K562 (cell line): ENCODE measurements around the gene KMT2A. TPM values are rescaled to one million over a fixed set of nuclear protein-coding genes. Genes with fewer than 3 reads are reported as not detected.
A peak's percentile ranks its signal among the peaks of the same experiment; 100 is the strongest.

Experiments
- ATAC-seq: fragments of 200-7000 bp; cut with Tn5 transposase; 3 replicates; pipeline ENCODE4 v1.9.1; 2020; ENCODE audit warnings: moderate library complexity
- BruUV-seq: library from RNA; stranded (reverse); fragments of 400-500 nt; replicated peaks from 2 replicates; lab custom pipeline; 2021; lab: Mats Ljungman, UMichigan
- CTCF ChIA-PET: fragments of 300-600 bp; formaldehyde crosslinking; extraction: SDS; loops from one replicate; lab custom pipeline; 2021; ENCODE audit warnings: low intra/inter-chr PET ratio; lab: Yijun Ruan, JAX
- POLR2A ChIA-PET: fragments of 300-600, 350-650 bp; sonication (Branson Sonifier 250); formaldehyde crosslinking; extraction: SDS; loops from one replicate; lab custom pipeline; 2021; ENCODE audit warnings: antibody characterized with exemption, inconsistent platforms; lab: Yijun Ruan, JAX
- DNase-seq, 4 experiments: peaks; one replicate each; pipeline versions ENCODE4 v3.0.0 to v3.0.0-alpha.2; 2011 to 2018; ENCODE audit warnings: low spot score in 3 of 4, mixed read lengths in 3 of 4; ENCODE audit errors: extremely low read depth in 1 of 4
- FAIRE-seq: peaks from 2 replicates; lab custom pipeline; 2011; peaks lifted over from hg19 to GRCh38; lab: Jason Lieb, UNC
- H2AFZ ChIP-seq: 2 replicates; pipeline ENCODE4 v1.6.0; 2011; ENCODE audit warnings: low read depth, low read length, control low read depth, inconsistent platforms
- H3K27ac ChIP-seq: fragments of 200-600 bp; 3 replicates; pipeline ENCODE4 v1.8.0; 2011; ENCODE audit warnings: low read depth, mild to moderate bottlenecking, control low read depth, inconsistent platforms, low read length, moderate library complexity, mixed read lengths; ENCODE audit errors: extremely low read depth
- H3K27me3 ChIP-seq, 2 experiments: fragments of 300-600 bp in 1 of 2; 2 replicates in 1 of 2; 3 replicates in 1 of 2; pipeline versions ENCODE4 v1.6.0 to v1.8.0; 2011; ENCODE audit warnings: inconsistent platforms in 2 of 2, low read length in 2 of 2, mild to moderate bottlenecking in 1 of 2, mixed read lengths in 1 of 2, moderate library complexity in 1 of 2; ENCODE audit not compliant: control insufficient read depth in 2 of 2, insufficient read depth in 2 of 2
- H3K36me3 ChIP-seq: fragments of 300-600 bp; 3 replicates; pipeline ENCODE4 v1.8.0; 2011; ENCODE audit warnings: mild to moderate bottlenecking, low read length, inconsistent platforms; ENCODE audit not compliant: control insufficient read depth, insufficient read depth
- H3K4me1 ChIP-seq, 2 experiments: fragments of 200-600 bp in 1 of 2; replicated peaks in 1 of 2; 2 replicates in 1 of 2; 3 replicates in 1 of 2; pipeline versions ENCODE4 v1.5.1 to v1.8.0; 2011; ENCODE audit warnings: inconsistent platforms in 2 of 2, low read length in 2 of 2, mild to moderate bottlenecking in 1 of 2, mixed read lengths in 1 of 2, moderate library complexity in 1 of 2; ENCODE audit not compliant: control insufficient read depth in 2 of 2, insufficient read depth in 2 of 2
- H3K4me2 ChIP-seq: 2 replicates; pipeline ENCODE4 v1.6.1; 2011; ENCODE audit warnings: low read length, control low read depth, inconsistent platforms, mixed read lengths; ENCODE audit not compliant: insufficient read depth
- H3K4me3 ChIP-seq: fragments of 200-600 bp; sonication (generic), shearing (Covaris generic); 2 replicates; pipeline ENCODE4 v1.5.1; 2016; ENCODE audit warnings: control low read depth, inconsistent platforms
- H3K79me2 ChIP-seq: fragments of 200-600 bp; 3 replicates; pipeline ENCODE4 v1.8.0; 2011; ENCODE audit warnings: low read length, inconsistent platforms; ENCODE audit not compliant: control insufficient read depth, insufficient read depth
- H3K9ac ChIP-seq, 2 experiments: 2 replicates each; pipeline versions ENCODE4 v1.6.0 to v1.6.1; 2011; ENCODE audit warnings: low read depth in 2 of 2, low read length in 2 of 2, control low read depth in 1 of 2, inconsistent platforms in 1 of 2, mild to moderate bottlenecking in 1 of 2, mixed read lengths in 1 of 2; ENCODE audit not compliant: insufficient read depth in 1 of 2
- H3K9me1 ChIP-seq: one replicate; pipeline ENCODE4 v1.6.0; 2011; ENCODE audit warnings: inconsistent platforms, mild to moderate bottlenecking, low read length, moderate library complexity; ENCODE audit not compliant: control insufficient read depth, insufficient read depth
- H3K9me3 ChIP-seq: replicated peaks from 2 replicates; pipeline ENCODE4 v1.5.1; 2011; ENCODE audit warnings: low read depth, low read length, inconsistent platforms; ENCODE audit not compliant: control insufficient read depth, insufficient read depth
- H4K20me1 ChIP-seq: replicated peaks from 2 replicates; pipeline ENCODE4 v1.6.1; 2011; ENCODE audit warnings: low read length, inconsistent platforms, mixed read lengths; ENCODE audit not compliant: control insufficient read depth, insufficient read depth
- ARID2 ChIP-seq: fragments of 450-650 bp; IDR thresholded peaks from 2 replicates; pipeline ENCODE4 v1.6.1; 2017; ENCODE audit warnings: antibody characterized with exemption, mild to moderate bottlenecking
- MAFF ChIP-seq: IDR thresholded peaks from 2 replicates; pipeline ENCODE4 v1.6.1; 2012; ENCODE audit warnings: low read length, improper control_type of control experiment
- POU5F1 ChIP-seq: fragments of 150-350 bp; IDR thresholded peaks from 2 replicates; pipeline ENCODE4 v1.6.1; 2014; ENCODE audit warnings: borderline replicate concordance, low read length, low read depth, mild to moderate bottlenecking; ENCODE audit not compliant: partially characterized antibody
- RNF2 ChIP-seq: sonication (generic); IDR thresholded peaks from 2 replicates; pipeline ENCODE4 v1.6.1; 2016
- SMARCE1 ChIP-seq: fragments of 450-650 bp; IDR thresholded peaks from 2 replicates; pipeline ENCODE4 v1.7.1; 2016; ENCODE audit warnings: mild to moderate bottlenecking
- SUPT5H ChIP-seq: fragments of 450-650 bp; IDR thresholded peaks from 2 replicates; pipeline ENCODE4 v1.6.1; 2016
- TRIM24 ChIP-seq, 2 experiments: fragments of 450-650 bp; IDR thresholded peaks; 2 replicates each; pipeline ENCODE4 v1.6.1; 2016
- YY1 ChIP-seq, 3 experiments: IDR thresholded peaks; 2 replicates each; pipeline ENCODE4 v1.6.1; 2011; ENCODE audit warnings: low read length in 2 of 3, mild to moderate bottlenecking in 2 of 3, moderate library complexity in 2 of 3, borderline replicate concordance in 1 of 3, control low read depth in 1 of 3, low read depth in 1 of 3; ENCODE audit not compliant: insufficient read depth in 3 of 3, insufficient replicate concordance in 2 of 3, control insufficient read depth in 1 of 3, insufficient read length in 1 of 3; ENCODE audit errors: extremely low read depth in 1 of 3
- ZNF316 ChIP-seq: fragments of 450-650 bp; IDR thresholded peaks from 2 replicates; pipeline ENCODE4 v1.6.1; 2016
- WGBS: fragments of 100-300 bp; shearing (Covaris generic); methylation state at CpG from one replicate; pipeline ENCODE4 v1.1.6; 2016; ENCODE audit warnings: low coverage, mixed read lengths; ENCODE audit not compliant: insufficient coverage; ENCODE audit errors: missing lambda C conversion rate; 5-methylcytosine and 5-hydroxymethylcytosine counted together
- in situ Hi-C: fragments of 300-500 bp; cut with MboI; formaldehyde crosslinking; loops from 4 replicates; pipeline ENCODE4 v1.15.0; 2018; ENCODE audit warnings: inconsistent platforms, mixed read lengths
- intact Hi-C: fragments of 100-400 bp; cut with micrococcal nuclease; formaldehyde crosslinking; loops from 2 replicates; pipeline ENCODE4 v1.14.2; 2022
- polyA plus RNA-seq, 8 experiments: library from polyadenylated mRNA; depleted of rRNA in 4 of 8; stranded (reverse) in 5 of 8; unstranded in 3 of 8; fragments of >200 nt; fragmentation: Nextera tagmentation in 2 of 8; fragmentation: Illumina TruSeq in 1 of 8; extraction: Ambion mirVana in 2 of 8; extraction: Trizol in 1 of 8; gene quantifications; 2 replicates each; pipeline versions ENCODE4 v1.2.1 to v1.2.3, GENCODE V29; 2011 to 2014; ENCODE audit warnings: inconsistent platforms in 1 of 8, missing spikeins in 1 of 8
- total RNA-seq, 7 experiments: library from RNA; depleted of rRNA in 6 of 7; stranded (reverse); fragments of >200 nt in 6 of 7; fragmentation: Illumina TruSeq in 2 of 7; extraction: Trizol in 2 of 7; gene quantifications; 2 replicates each; pipeline versions ENCODE4 v1.2.1 to v1.2.3, GENCODE V29; 2011 to 2021; ENCODE audit warnings: low replicate concordance in 1 of 7
- TF ChIP-seq, protein P1 (sequence below): fragments of 200-800 bp; sonication (Bioruptor generic); IDR thresholded peaks from 2 replicates; pipeline ENCODE4 v1.6.1; 2016; ENCODE audit warnings: missing genetic modification characterization, missing compliant biosample characterization
- TF ChIP-seq, protein P2 (sequence below), 2 experiments: fragments of 450-650 bp; conservative IDR thresholded peaks; 2 replicates each; pipeline ENCODE4 v1.6.1; 2017; ENCODE audit warnings: mild to moderate bottlenecking in 2 of 2, moderate library complexity in 2 of 2

Gene KMT2A
- total and polyA plus RNA-seq, 9 of the 15 experiments (the other 6 are each of a cell fraction or from before 2014, with no cell fraction given), result 9.6 to 59.9 (median 32.6) TPM

DNA sequence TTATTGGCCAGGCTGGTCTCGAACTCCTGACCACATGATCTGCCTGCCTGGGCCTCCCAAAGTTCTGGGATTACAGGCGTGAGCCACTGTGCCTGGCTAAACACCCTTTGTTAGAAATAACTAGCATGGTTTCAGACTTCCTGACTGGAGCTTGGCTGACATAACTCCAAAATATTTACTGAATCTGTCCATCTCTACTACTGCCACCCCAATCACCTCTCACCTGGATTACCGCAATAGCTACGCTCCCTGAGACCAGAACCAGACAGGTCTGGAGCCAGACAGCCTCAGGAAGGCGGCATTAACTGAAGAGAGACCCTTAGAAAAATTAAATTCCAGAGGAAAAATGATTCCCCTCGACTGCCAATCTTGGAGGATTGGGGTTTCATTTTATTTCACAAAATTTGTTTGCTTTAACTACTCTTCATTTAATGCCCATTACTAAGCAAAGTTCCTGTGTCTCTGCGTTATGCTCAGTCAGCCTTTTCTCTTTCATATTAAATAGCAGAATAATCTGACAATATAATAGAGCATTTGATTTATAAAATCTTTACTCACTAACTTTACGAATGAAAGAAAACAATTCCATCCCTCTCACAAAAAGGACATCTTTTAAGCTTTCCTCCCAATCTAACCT is 107.8 kb downstream of the KMT2A start:
- CTCF ChIA-PET, result no interaction called here

DNA sequence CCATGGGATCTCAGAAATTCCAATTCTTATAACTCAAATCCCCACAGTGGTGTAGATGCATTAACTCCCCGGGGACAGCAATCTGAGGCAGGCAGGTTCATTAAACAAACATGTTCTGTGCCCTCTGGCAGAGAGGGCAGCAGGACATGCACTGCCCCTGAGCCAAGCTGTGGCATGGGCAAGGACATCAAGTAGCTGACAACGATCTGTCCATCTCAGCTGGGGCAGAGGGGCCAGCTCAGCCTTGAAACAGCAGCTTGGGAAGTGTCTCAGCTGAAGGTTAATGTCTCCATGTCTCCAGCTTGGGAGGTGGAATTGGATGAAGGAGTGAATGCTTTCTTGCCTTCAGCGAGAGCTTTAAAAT is 108.3 kb downstream of the KMT2A start:
- H3K4me1 ChIP-seq, result peaks cover 0 to 9% of the 10 kb centered on the region in 2 experiments; a peak in 2 of 5 replicates
- H4K20me1 ChIP-seq, result no peaks in the 10 kb centered on the region
- DNase-seq (no peak), ATAC-seq (no peak), FAIRE-seq (no peak)
- intact Hi-C loops (no loop called here), in situ Hi-C loops (no loop called here)
- ChIA-PET CTCF (no interaction called here), POLR2A (no interaction called here)
- H2AFZ ChIP-seq, result no peak overlapping the region
- H3K9me1 ChIP-seq, result no peaks in the 10 kb centered on the region
- H3K27ac ChIP-seq, result no peak overlapping the region
- H3K9ac ChIP-seq, result no peak overlapping the region
- H3K79me2 ChIP-seq, result no peaks in the 10 kb centered on the region
- no peaks in the 10 kb centered on the region for H3K9me3 ChIP-seq
- WGBS, result 25% methylated on average over 3 of the region's 3 CpGs
- no peaks in the 10 kb centered on the region for H3K36me3 ChIP-seq
- BruUV-seq, result TSS peak; percentile 36
- no peak overlapping the region for H3K4me2 ChIP-seq
- H3K27me3 ChIP-seq, result no peaks in the 10 kb centered on the region
- no peak overlapping the region for H3K4me3 ChIP-seq
- TF ChIP-seq, protein P1, sequence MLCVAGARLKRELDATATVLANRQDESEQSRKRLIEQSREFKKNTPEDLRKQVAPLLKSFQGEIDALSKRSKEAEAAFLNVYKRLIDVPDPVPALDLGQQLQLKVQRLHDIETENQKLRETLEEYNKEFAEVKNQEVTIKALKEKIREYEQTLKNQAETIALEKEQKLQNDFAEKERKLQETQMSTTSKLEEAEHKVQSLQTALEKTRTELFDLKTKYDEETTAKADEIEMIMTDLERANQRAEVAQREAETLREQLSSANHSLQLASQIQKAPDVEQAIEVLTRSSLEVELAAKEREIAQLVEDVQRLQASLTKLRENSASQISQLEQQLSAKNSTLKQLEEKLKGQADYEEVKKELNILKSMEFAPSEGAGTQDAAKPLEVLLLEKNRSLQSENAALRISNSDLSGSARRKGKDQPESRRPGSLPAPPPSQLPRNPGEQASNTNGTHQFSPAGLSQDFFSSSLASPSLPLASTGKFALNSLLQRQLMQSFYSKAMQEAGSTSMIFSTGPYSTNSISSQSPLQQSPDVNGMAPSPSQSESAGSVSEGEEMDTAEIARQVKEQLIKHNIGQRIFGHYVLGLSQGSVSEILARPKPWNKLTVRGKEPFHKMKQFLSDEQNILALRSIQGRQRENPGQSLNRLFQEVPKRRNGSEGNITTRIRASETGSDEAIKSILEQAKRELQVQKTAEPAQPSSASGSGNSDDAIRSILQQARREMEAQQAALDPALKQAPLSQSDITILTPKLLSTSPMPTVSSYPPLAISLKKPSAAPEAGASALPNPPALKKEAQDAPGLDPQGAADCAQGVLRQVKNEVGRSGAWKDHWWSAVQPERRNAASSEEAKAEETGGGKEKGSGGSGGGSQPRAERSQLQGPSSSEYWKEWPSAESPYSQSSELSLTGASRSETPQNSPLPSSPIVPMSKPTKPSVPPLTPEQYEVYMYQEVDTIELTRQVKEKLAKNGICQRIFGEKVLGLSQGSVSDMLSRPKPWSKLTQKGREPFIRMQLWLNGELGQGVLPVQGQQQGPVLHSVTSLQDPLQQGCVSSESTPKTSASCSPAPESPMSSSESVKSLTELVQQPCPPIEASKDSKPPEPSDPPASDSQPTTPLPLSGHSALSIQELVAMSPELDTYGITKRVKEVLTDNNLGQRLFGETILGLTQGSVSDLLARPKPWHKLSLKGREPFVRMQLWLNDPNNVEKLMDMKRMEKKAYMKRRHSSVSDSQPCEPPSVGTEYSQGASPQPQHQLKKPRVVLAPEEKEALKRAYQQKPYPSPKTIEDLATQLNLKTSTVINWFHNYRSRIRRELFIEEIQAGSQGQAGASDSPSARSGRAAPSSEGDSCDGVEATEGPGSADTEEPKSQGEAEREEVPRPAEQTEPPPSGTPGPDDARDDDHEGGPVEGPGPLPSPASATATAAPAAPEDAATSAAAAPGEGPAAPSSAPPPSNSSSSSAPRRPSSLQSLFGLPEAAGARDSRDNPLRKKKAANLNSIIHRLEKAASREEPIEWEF (CRISPR knock-in tag), result no peak
- TF ChIP-seq, protein P2, sequence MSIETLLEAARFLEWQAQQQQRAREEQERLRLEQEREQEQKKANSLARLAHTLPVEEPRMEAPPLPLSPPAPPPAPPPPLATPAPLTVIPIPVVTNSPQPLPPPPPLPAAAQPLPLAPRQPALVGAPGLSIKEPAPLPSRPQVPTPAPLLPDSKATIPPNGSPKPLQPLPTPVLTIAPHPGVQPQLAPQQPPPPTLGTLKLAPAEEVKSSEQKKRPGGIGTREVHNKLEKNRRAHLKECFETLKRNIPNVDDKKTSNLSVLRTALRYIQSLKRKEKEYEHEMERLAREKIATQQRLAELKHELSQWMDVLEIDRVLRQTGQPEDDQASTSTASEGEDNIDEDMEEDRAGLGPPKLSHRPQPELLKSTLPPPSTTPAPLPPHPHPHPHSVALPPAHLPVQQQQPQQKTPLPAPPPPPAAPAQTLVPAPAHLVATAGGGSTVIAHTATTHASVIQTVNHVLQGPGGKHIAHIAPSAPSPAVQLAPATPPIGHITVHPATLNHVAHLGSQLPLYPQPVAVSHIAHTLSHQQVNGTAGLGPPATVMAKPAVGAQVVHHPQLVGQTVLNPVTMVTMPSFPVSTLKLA (conservative IDR thresholded peaks at IDR 0.05), result no peak
- no peak for TF ChIP-seq TRIM24 (IDR thresholded peaks at IDR 0.05)
- TF ChIP-seq RNF2, result no peak
- TF ChIP-seq ARID2, result no peak
- TF ChIP-seq YY1 (IDR thresholded peaks at IDR 0.05; ENCODE audit: borderline replicate concordance in 1 of 3, control insufficient read depth in 1 of 3, extremely low read depth in 1 of 3, insufficient read depth in 3 of 3, insufficient read length in 1 of 3, insufficient replicate concordance in 2 of 3, low read depth in 1 of 3, low read length in 2 of 3), result no peak
- TF ChIP-seq SMARCE1, result no peak

More for the DNA sequence above, 107.8 kb downstream of the KMT2A start:
- ATAC-seq (no peak), DNase-seq (no peak), FAIRE-seq (no peak)
- no peaks in the 10 kb centered on the region for H3K27me3 ChIP-seq
- POLR2A ChIA-PET, result no interaction called here
- intact Hi-C loops (no loop called here), in situ Hi-C loops (no loop called here)
- no peak overlapping the region for H3K4me3 ChIP-seq
- H3K9me3 ChIP-seq, result no peaks in the 10 kb centered on the region
- no peak overlapping the region for H3K4me2 ChIP-seq
- H4K20me1 ChIP-seq, result no peaks in the 10 kb centered on the region
- no peak overlapping the region for H3K27ac ChIP-seq
- TF ChIP-seq ZNF316 (peak; percentile 62), POU5F1 (no peak), SUPT5H (no peak), MAFF (peak; percentile 13; the same call in 1 of the 2 replicates)
- no peak overlapping the region for H3K9ac ChIP-seq
- no peaks in the 10 kb centered on the region for H3K79me2 ChIP-seq
- WGBS, result 49% methylated on average over 8 of the region's 8 CpGs
- H3K4me1 ChIP-seq, result peaks cover 0 to 9% of the 10 kb centered on the region in 2 experiments; a peak in 2 of 5 replicates
- H2AFZ ChIP-seq, result no peak overlapping the region
- no peaks in the 10 kb centered on the region for H3K36me3 ChIP-seq
- H3K9me1 ChIP-seq, result no peaks in the 10 kb centered on the region
- BruUV-seq, result no TSS peak
